Activated naive CD8-positive, alpha-beta T cell treated with anti-CD3 and anti-CD28 coated beads, Interleukin-2, amount 50 U/mL, for 24 hours (primary cell): Measurements from ENCODE around the gene KCNJ16.

Experiments
- ATAC-seq: fragments of 150-1000 bp; cut with Tn5 transposase; one replicate; pipeline ENCODE4 v1.10.0; 2021
- DNase-seq: peaks from one replicate; pipeline ENCODE4 v3.0.0; 2021
- H3K27ac Mint-ChIP-seq: one replicate; pipeline ENCODE4 v1.8.0; 2021; ENCODE audit warnings: mild to moderate bottlenecking, mixed read lengths
- H3K27me3 Mint-ChIP-seq: one replicate; pipeline ENCODE4 v1.8.0; 2021; ENCODE audit warnings: mixed read lengths
- H3K36me3 Mint-ChIP-seq: one replicate; pipeline ENCODE4 v1.8.0; 2021; ENCODE audit warnings: low read depth, mixed read lengths
- H3K4me1 Mint-ChIP-seq: one replicate; pipeline ENCODE4 v1.8.0; 2021; ENCODE audit warnings: mixed read lengths
- H3K4me3 Mint-ChIP-seq: one replicate; pipeline ENCODE4 v1.8.0; 2021; ENCODE audit warnings: mild to moderate bottlenecking, moderate library complexity, mixed read lengths
- H3K9me3 Mint-ChIP-seq: one replicate; pipeline ENCODE4 v1.8.0; 2021; ENCODE audit warnings: mixed read lengths

The KCNJ16 gene

GRCh38 chr17:70076831-70077230 is 1.8 kb downstream of the KCNJ16 start:
- no peaks in the 10 kb centered on the region for H3K9me3 Mint-ChIP-seq
- no peak overlapping the region for H3K27ac Mint-ChIP-seq

GRCh38 chr17:70078549-70078948 is 3.5 kb downstream of the KCNJ16 start:
- DNase-seq (no peak), ATAC-seq (no peak)
- H3K27ac Mint-ChIP-seq: no peak overlapping the region
- H3K4me3 Mint-ChIP-seq: no peak overlapping the region
- no peaks in the 10 kb centered on the region for H3K4me1 Mint-ChIP-seq
- peaks cover 2% of the 10 kb centered on the region for H3K27me3 Mint-ChIP-seq
- no peaks in the 10 kb centered on the region for H3K36me3 Mint-ChIP-seq
- H3K9me3 Mint-ChIP-seq: no peaks in the 10 kb centered on the region

More at GRCh38 chr17:70076831-70077230, 1.8 kb downstream of the KCNJ16 start:
- DNase-seq (no peak), ATAC-seq (no peak)
- Mint-ChIP-seq H3K27me3 (peaks cover 3% of the 10 kb centered on the region), H3K36me3 (no peaks in the 10 kb centered on the region), H3K4me3 (no peak overlapping the region), H3K4me1 (no peaks in the 10 kb centered on the region)

DNA sequence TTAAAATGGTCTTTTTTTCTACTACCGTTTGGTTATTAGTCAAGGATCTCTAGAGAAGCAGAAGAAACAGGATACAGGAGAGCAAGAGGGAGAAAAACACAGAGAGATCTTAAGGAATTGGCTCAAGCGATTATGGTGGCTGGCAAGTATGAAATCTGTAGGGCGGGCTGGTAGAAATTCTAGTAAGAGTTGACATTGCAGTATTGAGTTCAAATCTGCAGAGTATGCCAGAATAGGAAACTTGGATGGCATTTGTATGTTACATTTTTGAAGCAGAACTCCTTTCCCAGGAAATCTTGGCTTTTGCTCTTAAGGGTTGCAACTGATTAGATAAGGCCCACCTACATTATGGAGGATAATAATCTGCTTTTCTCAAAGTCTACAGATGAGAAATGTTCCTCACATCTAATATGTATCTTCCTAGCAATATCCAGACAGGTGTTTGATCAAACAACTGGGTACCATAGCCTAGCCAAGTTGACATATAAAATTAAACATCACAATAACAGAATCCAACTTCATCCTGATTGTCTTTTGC is 4.0 kb downstream of the KCNJ16 start:
- no peak overlapping the region for H3K27ac Mint-ChIP-seq
- H3K9me3 Mint-ChIP-seq: no peaks in the 10 kb centered on the region
- ATAC-seq (no peak), DNase-seq (no peak)
- H3K4me1 Mint-ChIP-seq: no peaks in the 10 kb centered on the region
- H3K27me3 Mint-ChIP-seq: peaks cover 2% of the 10 kb centered on the region
- H3K36me3 Mint-ChIP-seq: no peaks in the 10 kb centered on the region
- H3K4me3 Mint-ChIP-seq: no peak overlapping the region

GRCh38 chr17:70080541-70081347 is 5.7 kb downstream of the KCNJ16 start:
- ATAC-seq (no peak), DNase-seq (no peak)
- Mint-ChIP-seq H3K27me3 (no peaks in the 10 kb centered on the region), H3K9me3 (no peaks in the 10 kb centered on the region), H3K27ac (no peak overlapping the region), H3K4me1 (no peaks in the 10 kb centered on the region), H3K36me3 (no peaks in the 10 kb centered on the region), H3K4me3 (no peak overlapping the region)

GRCh38 chr17:70081885-70082284 is 6.9 kb downstream of the KCNJ16 start:
- no peaks in the 10 kb centered on the region for H3K27me3 Mint-ChIP-seq
- no peak overlapping the region for H3K4me3 Mint-ChIP-seq
- H3K27ac Mint-ChIP-seq: no peak overlapping the region
- no peaks in the 10 kb centered on the region for H3K4me1 Mint-ChIP-seq
- no peak for DNase-seq
- no peak for ATAC-seq
- H3K36me3 Mint-ChIP-seq: no peaks in the 10 kb centered on the region
- no peaks in the 10 kb centered on the region for H3K9me3 Mint-ChIP-seq

DNA sequence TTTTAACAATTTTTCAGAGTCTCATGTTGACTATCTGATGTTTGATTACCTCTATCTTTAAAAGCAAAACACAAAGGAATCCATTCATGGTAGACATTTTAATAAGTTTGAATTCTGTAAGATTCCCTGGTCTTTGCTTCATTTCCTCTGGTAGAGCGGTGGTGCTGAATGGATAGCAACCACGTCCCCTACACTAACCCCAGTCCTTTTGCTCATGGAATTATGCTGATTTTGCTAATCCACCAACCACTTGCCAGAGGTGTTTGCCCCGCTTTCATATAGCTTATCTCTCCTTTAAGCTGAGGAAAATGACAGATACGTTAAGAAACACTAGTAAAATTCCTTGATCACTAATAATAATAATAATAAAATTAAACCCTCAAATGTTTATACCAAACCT is 9.5 kb downstream of the KCNJ16 start:
- H3K27me3 Mint-ChIP-seq: no peaks in the 10 kb centered on the region
- ATAC-seq: no peak
- no peak for DNase-seq
- no peaks in the 10 kb centered on the region for H3K36me3 Mint-ChIP-seq
- no peaks in the 10 kb centered on the region for H3K4me1 Mint-ChIP-seq
- H3K4me3 Mint-ChIP-seq: no peak overlapping the region
- no peaks in the 10 kb centered on the region for H3K9me3 Mint-ChIP-seq
- no peak overlapping the region for H3K27ac Mint-ChIP-seq

- H3K27ac Mint-ChIP-seq: no peak overlapping the region
- H3K36me3 Mint-ChIP-seq: no peaks in the 10 kb centered on the region
- H3K9me3 Mint-ChIP-seq: no peaks in the 10 kb centered on the region
- no peak for ATAC-seq
- H3K4me3 Mint-ChIP-seq: no peak overlapping the region
- H3K27me3 Mint-ChIP-seq: no peaks in the 10 kb centered on the region
- no peak for DNase-seq
- H3K4me1 Mint-ChIP-seq: no peaks in the 10 kb centered on the region
These were observed 11.5 kb downstream of the KCNJ16 start for GRCh38 chr17:70086516-70086915.

GRCh38 chr17:70089513-70090148 is 14.6 kb downstream of the KCNJ16 start:
- no peak overlapping the region for H3K27ac Mint-ChIP-seq
- ATAC-seq (no peak), DNase-seq (no peak)
- no peaks in the 10 kb centered on the region for H3K27me3 Mint-ChIP-seq
- no peak overlapping the region for H3K4me3 Mint-ChIP-seq
- H3K9me3 Mint-ChIP-seq: no peaks in the 10 kb centered on the region
- H3K4me1 Mint-ChIP-seq: no peaks in the 10 kb centered on the region
- H3K36me3 Mint-ChIP-seq: no peaks in the 10 kb centered on the region

GRCh38 chr17:70091005-70091568 is 16.1 kb downstream of the KCNJ16 start:
- Mint-ChIP-seq H3K4me3 (no peak overlapping the region), H3K9me3 (no peaks in the 10 kb centered on the region), H3K36me3 (no peaks in the 10 kb centered on the region), H3K27me3 (no peaks in the 10 kb centered on the region), H3K27ac (no peak overlapping the region), H3K4me1 (no peaks in the 10 kb centered on the region)
- no peak for DNase-seq
- ATAC-seq: no peak

GRCh38 chr17:70091696-70092095 is 16.7 kb downstream of the KCNJ16 start:
- H3K4me1 Mint-ChIP-seq: no peaks in the 10 kb centered on the region
- no peak overlapping the region for H3K4me3 Mint-ChIP-seq
- no peaks in the 10 kb centered on the region for H3K27me3 Mint-ChIP-seq
- H3K9me3 Mint-ChIP-seq: no peaks in the 10 kb centered on the region
- ATAC-seq: no peak
- DNase-seq: no peak
- no peaks in the 10 kb centered on the region for H3K36me3 Mint-ChIP-seq
- no peak overlapping the region for H3K27ac Mint-ChIP-seq

- Mint-ChIP-seq H3K36me3 (no peaks in the 10 kb centered on the region), H3K27me3 (no peaks in the 10 kb centered on the region), H3K4me1 (no peaks in the 10 kb centered on the region), H3K9me3 (no peaks in the 10 kb centered on the region), H3K27ac (no peak overlapping the region), H3K4me3 (no peak overlapping the region)
- DNase-seq (no peak), ATAC-seq (no peak)
These were observed 18.1 kb downstream of the KCNJ16 start for GRCh38 chr17:70093163-70093562.

- no peaks in the 10 kb centered on the region for H3K36me3 Mint-ChIP-seq
- no peak for ATAC-seq
- peaks cover 3% of the 10 kb centered on the region for H3K27me3 Mint-ChIP-seq
- no peak overlapping the region for H3K4me3 Mint-ChIP-seq
- DNase-seq: no peak
- H3K27ac Mint-ChIP-seq: no peak overlapping the region
- no peaks in the 10 kb centered on the region for H3K4me1 Mint-ChIP-seq
- H3K9me3 Mint-ChIP-seq: no peaks in the 10 kb centered on the region
These were observed 20.4 kb downstream of the KCNJ16 start for GRCh38 chr17:70095455-70095854.

DNA sequence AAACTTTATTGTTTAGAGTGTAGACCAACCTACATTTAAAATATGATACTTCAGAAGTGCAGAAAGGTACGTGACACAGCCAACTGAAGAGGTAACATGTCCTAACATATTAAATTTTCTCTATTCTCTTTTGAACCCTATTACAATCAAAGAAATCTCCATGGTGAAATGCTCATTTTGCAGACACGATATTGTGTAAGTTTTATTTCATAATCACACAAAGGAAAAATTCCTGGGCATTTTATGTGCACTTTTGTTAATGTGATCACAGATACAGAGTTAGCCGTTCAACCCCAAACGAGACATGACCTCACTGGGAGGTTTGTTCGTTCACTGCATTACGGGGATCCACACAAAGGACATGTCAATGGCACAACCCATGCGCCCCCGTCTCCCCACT is 21.8 kb downstream of the KCNJ16 start:
- Mint-ChIP-seq H3K36me3 (no peaks in the 10 kb centered on the region), H3K4me3 (no peak overlapping the region), H3K27me3 (peaks cover 5% of the 10 kb centered on the region), H3K9me3 (no peaks in the 10 kb centered on the region), H3K4me1 (no peaks in the 10 kb centered on the region), H3K27ac (no peak overlapping the region)
- ATAC-seq (no peak), DNase-seq (no peak)

DNA sequence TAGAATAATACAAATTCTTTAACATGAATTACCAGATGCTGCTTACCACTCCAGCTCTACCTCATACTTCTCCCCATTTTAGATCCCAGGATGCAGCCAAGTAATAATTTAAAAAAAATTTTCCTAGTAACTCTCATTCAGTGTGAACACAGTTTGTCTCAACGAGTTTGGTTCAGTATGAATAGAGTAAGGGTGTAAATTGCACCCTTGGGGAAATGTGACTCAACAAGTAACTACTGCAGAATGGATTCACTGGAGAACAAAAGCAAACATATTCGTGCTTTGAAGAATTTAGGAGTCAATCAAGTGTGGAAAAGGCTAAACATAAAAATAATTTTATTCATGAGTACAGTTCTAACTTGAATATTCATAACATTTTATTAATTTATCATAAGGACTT is 23.0 kb downstream of the KCNJ16 start:
- Mint-ChIP-seq H3K9me3 (no peaks in the 10 kb centered on the region), H3K36me3 (no peaks in the 10 kb centered on the region), H3K4me3 (no peak overlapping the region), H3K27ac (no peak overlapping the region), H3K4me1 (no peaks in the 10 kb centered on the region), H3K27me3 (peaks cover 7% of the 10 kb centered on the region)
- no peak for ATAC-seq
- DNase-seq: no peak

- no peak for DNase-seq
- H3K27ac Mint-ChIP-seq: no peak overlapping the region
- no peak overlapping the region for H3K4me3 Mint-ChIP-seq
- H3K27me3 Mint-ChIP-seq: peaks cover 7% of the 10 kb centered on the region
- no peaks in the 10 kb centered on the region for H3K36me3 Mint-ChIP-seq
- no peaks in the 10 kb centered on the region for H3K9me3 Mint-ChIP-seq
- ATAC-seq: no peak
- H3K4me1 Mint-ChIP-seq: no peaks in the 10 kb centered on the region
These were observed 24.3 kb downstream of the KCNJ16 start for GRCh38 chr17:70099294-70099693.
